Measurements from ENCODE around the gene FRS2.
"Not testable (repeated sequence)": the region's sequence is repeated elsewhere in the genome, so short reads cannot be mapped to it uniquely, and the experiment has no call there.

FRS2 gene

DNA sequence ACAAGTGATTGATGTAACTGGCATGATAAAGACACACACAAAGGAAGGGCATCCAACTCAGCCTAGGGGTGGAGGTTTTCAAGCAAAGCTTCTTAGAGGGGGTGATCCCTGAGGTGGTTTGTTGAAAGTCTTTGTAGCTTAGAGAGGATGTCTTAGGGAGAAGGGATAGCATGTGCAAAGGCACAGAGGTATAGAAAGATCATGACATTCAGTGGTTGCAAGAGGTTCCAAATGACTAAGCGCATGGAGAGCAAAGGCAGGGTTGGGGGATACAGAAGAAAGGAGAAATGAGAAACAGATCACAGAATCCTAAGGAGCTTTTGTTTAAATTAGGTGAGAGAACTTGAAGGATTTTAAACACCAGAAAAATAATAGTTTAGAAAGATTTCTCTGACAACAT is 109.9 kb downstream of the FRS2 start:
- DNase-seq (ENCODE audit: low read depth): no peak

DNA sequence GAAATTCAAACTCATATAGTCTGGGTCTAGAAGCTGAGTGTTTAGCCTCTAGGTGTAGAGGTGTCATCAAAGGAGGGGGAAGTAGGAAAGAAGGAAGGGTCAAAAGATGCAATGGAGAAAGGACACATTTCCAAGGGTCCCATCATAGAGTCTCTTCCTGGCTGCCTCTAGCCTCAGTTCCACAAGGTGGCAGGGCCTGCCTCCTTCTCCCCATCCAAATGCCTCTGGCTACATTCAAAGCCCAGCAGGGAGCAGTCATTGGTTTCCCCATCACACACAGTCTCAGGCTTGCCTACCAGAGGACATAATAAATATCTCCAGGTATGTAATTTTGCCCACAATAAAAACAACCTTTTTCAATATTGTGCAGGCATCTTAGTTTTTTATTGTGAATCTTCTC is 113.0 kb downstream of the FRS2 start:
- no peak for DNase-seq (ENCODE audit: low read depth)

DNA sequence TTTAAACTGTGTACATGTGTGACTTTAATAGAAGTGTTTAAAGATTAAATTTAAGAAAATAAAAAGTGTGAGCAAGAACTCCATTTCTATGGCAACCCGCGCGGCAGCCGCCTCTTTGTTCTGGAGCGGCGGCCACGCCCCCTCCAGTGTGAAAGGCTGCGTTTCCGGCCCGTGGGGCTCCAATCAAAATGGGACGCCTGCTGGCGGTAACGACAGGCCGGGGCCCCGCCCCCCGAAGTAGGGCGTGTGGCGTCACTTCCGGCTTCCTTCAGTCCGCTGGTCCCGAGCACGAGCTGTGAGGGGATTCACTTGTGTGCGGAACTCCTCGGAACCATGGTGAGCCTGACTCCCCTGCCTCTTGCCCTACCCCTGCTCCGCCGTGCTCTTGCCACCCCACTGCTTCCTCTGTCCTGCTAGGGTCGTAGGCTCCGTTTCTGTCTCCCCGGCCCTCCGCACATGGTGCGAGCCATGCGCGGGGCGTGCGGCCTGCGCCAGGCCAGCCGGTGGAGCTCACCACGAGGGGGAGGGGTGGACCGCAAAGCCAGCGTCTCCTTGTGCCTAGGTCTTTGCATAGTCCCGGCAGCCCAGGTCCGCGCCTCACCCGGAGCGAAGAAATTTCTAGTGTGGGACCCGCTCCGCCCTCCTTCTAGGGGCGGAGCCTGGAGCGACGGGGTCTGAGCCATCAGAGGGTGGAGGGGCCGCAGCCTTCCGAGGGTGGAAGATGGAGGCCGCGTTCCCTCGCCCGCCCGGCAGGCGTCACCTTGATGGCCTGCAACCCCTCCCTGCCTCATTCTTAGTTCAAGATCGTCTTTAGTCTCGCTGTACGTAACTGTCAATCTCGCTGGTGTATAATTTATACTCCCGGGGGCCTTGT is 115.2 kb downstream of the FRS2 start, which contains the start of gene CCT2:
Gene CCT2, plus strand, starts transcription at position 271 of the 874 bp plus-strand sequence. Its CDS starts 63 bp downstream, at position 334.
- peak; percentile 94 for DNase-seq (ENCODE audit: low read depth)

DNA sequence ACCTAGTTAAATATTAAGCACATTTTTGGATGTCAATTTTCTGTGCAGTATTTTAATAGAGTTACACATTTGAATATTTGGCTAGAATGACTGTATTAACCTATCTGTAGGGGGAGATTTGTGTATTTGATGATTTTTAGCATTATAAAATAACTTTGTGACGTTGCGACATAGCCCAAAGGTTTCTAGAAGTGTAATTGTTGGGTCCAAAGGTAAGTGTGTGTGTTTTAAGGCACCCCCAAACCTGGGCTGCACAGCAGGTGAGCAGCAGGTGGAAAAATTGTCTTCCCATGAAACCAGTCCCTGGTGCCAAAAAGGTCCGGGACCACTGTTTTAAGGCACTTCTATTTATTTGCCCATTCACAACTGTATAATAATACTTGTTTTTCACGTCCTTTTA is 118.3 kb downstream of the FRS2 start:
- no peak for DNase-seq (ENCODE audit: low read depth)

DNA sequence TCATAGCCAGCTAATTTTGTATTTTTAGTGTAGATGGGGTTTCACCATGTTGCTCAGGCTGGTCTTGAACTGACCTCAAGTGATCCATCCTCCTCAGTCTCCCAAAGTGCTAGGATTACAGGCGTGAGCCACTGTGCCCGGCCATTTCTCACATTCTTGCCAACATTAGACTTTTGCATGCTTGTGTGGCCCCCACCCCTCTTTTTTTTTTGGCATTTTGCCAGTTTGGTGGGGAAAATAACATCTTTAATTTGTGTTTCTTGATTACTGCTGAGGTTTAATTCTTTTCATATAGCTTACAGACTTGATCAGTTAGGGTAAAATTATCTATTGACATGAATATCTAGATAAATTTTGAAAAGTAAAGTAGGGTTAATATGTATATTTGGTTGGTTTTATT is 118.9 kb downstream of the FRS2 start:
- DNase-seq (ENCODE audit: low read depth): no peak

DNA sequence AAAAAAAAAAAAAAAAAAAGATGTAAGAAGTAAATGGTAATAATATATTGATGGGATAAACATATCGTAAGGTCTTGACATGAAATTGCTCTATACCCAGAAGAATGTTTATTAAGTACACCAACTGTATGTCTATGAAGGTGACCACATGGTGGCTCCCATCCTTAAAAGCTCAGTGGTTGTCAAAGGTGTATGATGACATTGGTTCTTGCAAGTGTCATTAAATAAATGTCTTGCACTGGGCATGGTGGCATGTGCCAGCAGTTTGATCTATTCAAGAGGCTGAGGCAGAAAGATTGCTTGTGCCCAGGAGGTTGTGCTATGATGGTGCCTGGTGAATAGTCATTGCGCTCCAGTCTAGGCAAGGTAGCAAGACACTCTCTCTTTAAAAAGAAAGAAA is 125.5 kb downstream of the FRS2 start:
- no peak for DNase-seq (ENCODE audit: low read depth)

DNA sequence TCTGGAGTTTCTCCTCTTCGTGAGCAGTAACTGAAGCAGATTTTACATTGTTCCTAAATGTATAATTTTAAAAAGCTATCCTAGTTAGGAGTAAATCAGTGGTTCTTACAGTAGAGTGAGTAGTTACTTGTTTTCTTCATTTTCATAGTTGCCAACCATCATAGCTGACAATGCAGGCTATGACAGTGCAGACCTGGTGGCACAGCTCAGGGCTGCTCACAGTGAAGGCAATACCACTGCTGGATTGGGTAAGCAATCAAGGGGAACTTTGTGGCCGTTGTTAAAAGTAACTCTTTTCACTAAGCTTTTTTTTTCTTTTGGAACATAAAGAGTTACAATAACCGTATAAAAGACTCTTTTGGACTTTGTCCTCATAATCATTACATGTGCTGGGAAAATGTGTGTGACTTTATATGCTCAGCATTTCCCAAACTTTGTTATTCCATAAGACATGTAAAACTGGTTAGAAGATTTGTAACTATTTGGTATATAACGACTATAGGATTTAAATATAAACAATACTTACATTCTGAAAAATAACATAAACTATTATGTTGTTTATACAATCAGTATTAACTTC is 128.1 kb downstream of the FRS2 start:
- no peak for DNase-seq (ENCODE audit: low read depth)

DNA sequence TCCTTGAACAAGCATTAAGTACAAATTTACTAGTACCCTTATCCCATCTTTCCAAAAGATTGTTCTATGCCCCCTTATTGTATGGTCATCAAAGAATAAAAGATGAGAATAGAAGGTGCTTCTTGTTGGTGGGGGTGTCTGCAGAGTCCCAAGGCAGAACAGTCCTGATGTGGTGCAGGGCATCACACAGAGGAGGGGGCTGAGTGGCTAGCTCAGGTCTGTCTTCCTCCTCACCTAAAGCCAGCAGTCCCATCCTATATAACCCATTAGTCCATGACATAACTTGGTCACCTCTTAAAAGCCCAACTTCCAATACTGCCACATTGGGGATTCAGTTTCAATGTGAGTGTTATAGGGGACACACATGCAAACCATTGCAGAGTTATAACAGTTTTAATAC is 130.6 kb downstream of the FRS2 start:
- no peak for DNase-seq (ENCODE audit: low read depth)

DNA sequence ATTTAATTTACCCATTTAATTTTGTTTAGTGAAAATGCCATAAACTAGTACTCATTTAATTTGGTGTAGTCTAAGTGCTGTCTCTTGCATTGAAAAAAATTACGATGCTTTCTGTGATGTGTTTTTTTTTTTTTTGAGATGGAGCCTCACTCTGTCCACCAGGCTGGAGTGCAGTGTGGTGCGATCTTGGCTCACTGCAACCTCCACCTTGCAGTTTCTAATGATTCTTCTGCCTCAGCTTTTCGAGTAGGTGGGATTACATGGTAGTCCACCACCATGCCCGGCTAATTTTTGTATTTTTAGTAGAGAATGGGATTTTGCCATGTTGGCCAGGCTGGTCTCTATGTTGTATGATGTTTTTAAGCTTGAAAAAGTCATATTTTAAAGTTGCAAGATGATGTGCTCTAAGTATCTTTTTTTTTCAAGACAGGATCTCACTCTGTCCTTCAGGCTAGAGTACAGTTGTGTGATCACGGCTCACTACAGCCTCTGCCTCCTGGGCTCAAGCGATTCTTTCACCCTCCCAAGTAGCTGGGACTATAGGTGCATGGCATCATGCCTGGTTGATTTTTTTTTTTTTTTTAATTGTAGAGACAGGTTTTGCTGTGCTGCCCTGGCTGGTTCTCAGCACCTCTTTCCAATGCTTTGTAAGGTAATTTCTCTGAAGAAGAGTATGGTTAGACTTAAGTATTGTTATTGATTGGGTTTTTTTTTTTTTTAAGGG is 131.9 kb downstream of the FRS2 start:
- DNase-seq (ENCODE audit: low read depth): no peak

DNA sequence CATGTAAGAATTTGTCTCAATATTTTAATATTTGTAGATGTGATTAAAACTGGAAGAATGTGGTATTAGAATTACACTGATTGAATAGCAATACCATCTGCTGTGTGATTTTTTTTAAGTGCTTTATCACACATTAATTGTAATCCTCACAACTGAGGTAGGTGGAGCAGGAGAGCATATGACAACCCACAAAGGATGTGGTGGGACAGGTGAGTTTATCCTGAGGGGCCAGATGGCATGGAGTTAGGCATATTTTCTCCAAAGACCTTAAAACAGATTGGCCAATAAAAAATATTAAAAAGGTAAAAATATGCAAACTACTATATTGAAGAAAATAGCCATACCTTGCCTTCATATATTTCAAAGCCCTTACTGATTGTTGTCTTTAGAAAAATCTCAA is 132.8 kb downstream of the FRS2 start:
- no peak for DNase-seq (ENCODE audit: low read depth)

DNA sequence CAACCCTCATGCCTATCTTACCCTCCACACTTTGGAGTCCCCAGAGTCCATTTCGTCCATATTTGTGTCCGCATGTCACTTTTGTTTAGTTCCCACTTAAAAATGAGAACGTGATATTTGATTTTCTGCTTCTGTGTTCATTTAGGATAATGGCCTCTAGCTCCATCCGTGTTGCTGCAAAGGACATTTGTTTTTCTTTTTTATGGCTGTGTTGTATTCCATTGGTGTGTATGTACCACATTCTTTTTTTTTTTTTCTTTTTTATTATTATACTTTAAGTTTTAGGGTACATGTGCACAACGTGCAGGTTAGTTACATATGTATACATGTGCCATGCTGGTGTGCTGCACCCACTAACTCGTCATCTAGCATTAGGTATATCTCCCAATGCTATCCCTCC is 133.4 kb downstream of the FRS2 start:
- not testable (repeated sequence) for DNase-seq (ENCODE audit: low read depth)

DNA sequence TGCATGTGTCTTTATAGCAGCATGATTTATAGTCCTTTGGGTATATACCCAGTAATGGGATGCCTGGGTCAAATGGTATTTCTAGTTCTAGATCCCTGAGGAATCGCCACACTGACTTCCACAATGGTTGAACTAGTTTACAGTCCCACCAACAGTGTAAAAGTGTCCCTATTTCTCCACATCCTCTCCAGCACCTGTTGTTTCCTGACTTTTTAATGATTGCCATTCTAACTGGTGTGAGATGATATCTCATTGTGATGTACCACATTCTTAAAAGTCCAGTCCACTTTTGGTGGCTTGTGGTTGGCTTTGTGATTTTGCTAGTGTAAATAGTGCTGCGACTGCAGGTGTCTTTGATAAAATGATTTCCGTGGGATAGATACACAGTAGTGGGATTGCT is 134.1 kb downstream of the FRS2 start:
- not testable (repeated sequence) for DNase-seq (ENCODE audit: low read depth)

DNA sequence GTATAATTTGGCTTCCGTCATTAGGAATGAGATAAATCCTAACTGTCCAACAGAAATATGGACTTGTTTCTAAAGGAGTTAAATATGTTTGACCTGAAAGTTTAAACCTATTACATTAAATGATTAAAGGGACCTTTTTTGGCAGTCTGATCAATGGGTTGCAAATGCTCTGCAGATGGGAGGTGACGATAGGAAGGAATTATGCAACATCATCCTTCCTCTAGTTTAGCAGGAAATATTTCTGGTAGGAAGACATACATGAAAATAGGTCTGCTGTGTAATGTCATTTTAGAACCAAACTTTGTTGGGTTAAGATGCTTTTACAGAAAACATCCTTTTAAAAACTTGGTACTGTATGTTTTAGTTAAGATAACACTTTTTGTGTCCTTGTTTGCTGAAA is 137.9 kb downstream of the FRS2 start:
- no peak for DNase-seq (ENCODE audit: low read depth)

DNA sequence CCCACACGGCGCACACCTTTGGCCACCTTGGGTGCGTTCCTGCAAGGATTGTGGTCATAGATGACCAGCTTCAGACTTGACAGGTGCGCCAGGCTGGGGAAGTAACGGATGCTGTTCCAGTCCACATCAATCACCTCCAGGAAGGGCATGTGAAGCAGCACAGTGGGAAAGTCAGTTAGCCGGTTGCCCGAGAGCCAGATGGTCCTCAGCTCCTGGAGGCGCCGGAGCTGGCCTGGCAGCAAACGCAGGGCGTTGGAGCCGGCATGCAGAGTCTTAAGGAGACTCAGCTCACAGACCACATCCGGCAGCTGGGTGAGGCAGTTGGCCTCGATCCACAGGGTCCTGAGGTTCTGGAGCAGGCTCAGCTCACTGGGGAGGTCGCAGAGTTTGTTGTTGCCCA is 139.9 kb downstream of the FRS2 start:
- DNase-seq (ENCODE audit: low read depth): no peak

DNA sequence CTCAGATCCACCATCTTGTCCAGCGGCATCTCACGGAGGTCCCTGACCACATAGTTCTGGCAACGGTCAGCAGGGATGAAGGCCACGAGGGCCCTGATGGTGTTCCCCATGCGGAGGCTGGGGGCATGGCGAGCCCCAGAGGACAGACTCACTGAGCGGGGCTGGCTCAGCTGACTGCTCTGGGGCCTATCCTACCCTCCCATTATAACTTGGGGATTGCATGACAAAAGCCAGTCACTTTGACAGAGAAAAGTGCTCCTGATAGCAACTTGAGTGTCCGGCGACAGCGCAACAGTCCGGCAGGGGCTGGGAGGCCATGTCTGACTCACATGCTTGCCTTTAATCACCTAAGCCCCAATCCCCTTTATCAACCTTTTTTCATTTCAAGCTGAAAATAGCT is 140.5 kb downstream of the FRS2 start, which contains the start of gene LRRC10:
Gene LRRC10, minus strand, starts transcription at position 179 of the 400 bp plus-strand sequence. Its CDS starts 69 bp downstream, at position 110.
- no peak for DNase-seq (ENCODE audit: low read depth)

DNA sequence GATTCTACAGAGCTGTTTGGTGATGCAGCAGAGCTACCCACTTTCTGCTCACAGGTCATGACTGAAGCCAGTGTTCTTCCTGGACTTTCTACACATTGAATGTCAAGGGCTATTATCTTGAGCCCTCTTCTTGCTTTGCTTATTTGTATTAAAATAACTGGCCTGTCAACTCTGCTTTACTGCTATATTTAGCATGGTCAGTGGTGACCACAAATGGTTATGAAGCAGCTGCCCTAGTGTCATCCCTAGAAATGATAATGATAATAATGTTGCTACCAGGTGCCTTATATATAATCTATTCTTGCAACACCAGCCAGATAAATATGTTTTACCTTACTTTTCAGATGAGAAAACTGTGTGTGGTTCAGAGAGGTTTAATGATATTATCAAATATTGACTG is 143.2 kb downstream of the FRS2 start:
- DNase-seq (ENCODE audit: low read depth): no peak

DNA sequence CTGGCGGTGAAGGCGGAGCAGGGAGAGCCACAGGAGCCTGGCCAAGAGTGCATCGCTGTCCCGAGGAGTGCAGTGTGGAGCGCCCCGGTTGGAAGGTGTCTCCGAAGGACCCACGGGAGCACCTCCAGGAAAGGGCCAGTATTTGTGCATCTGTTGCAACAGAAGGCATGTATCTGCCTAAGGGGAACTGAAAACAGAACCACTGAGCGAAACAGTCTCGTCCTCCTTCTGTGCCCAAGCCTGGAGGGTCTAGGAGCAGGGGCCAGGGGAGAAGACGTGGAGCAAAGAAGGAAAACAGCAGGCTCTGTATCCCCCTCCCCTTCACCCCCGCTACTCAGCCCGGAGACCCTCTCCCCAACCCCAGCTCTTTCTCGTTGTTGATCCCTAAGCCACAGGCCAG is 145.8 kb downstream of the FRS2 start:
- no peak for DNase-seq (ENCODE audit: low read depth)

DNA sequence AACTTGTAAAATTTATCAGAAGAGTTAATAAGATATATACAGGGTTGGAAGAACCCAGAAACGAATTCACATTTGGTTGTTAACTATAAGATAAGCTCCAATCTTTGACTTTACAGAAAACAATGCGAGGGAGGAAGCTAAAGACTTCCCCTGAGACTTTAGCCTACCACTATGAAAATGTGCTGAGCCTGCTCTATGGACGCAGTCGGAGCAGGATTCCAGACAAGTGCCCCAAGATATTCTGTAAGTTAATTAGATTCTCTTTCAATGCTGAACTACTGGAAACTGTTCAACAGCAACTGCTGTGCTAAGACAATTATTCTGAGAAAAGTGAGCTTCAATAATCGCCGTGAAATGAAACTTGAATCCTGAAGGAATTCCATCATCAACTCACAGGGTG is 148.9 kb downstream of the FRS2 start:
- no peak for DNase-seq (ENCODE audit: low read depth)

DNA sequence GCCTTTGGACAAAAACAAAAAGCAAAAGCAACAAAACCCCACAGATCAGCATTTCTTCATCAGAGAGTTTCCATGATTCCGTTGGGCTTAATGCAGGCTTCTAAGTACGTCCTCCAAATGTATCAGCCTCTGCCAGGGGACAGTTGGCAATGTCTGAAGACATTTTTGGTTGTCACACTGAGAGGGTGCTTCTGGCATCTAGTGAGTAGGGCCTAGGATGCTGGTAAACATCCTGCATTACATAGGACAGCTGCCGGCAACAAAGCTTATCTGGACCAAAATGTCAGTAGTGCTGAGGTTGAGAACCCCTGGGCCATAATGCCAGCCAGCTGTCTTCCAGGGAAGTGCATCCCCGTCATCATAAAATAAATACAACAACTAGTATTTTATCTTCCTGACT is 149.9 kb downstream of the FRS2 start:
- no peak for DNase-seq (ENCODE audit: low read depth)

DNA sequence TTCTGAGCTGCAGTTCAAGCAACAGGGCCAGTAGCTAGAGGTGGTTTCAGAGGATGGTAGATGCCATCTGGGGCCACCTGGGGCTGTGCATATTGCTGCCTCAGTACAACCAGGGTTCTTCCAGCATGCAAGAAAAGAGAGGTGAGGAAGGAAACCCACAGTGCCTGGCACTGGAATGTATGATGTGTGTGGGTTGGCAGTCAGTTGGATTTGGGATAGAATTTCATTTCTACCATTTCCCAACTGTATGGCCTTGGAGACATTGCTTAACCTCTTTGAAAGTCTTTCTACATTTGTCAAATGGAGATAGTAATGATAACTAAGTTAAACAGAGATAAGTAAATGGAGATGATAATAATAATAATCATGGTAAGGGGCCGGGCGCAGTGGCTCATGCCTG is 150.7 kb downstream of the FRS2 start:
- no peak for DNase-seq (ENCODE audit: low read depth)

DNA sequence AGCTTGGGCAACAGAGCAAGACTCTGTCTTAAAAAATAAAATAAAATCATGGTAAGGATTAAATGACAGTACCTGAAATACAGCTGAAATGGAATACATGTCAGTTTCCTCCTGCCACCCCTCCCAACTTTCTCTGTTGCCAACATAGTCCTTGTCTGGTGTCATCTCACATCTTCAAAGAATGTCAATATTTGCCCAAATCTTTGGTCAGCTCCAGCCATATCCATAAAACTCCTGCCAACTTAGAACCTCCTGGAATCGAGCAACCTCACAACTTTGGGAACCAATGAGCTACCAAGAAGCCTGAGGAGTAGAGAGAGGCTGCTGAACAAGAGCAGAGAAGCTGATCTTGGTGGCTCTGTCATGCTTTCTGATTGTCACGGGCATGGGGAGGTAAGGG is 151.4 kb downstream of the FRS2 start:
- no peak for DNase-seq (ENCODE audit: low read depth)

DNA sequence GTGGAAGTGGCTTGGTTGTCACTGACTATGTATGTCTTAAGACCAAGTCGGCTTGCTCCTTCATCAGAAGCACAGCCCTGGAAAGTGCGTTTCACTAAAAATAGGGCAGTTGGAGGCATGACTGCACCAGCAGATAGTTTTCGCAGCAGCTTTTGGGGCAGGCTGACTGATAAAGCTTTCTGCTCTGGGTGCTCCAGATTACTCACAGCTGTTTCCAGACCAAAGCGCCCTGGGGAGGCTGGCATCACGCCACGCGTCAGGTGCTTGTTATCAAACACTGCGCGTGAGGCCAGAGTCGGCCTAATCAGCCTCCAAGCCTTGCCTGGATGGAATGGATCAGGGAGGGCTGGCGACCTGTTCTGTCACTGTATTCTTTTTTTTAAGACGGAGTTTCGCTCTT is 153.8 kb downstream of the FRS2 start:
- no peak for DNase-seq (ENCODE audit: low read depth)

DNA sequence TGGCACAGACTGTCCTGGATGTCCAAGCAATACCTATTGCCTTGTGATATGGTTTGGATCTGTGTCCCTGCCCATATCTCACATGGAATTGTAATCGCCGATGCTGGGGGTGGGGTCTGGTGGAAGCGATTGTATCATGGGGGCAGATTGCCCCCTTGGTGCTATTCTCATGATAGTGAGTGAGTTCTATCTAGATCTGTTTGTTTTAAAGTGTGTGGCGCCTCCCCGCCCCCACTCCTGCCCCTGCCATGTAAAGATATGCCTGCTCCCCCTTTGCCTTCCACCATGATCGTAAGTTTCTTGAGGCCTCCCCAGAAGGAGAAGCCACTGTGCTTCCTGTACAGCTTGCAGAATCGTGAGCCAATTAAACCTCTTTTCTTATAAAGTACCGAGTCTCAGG is 157.3 kb downstream of the FRS2 start:
- no peak for DNase-seq (ENCODE audit: low read depth)
